Astrocyte of the cerebellum (primary cell): Measurements from ENCODE around the gene PIGH.
A peak's percentile ranks its signal among the peaks of the same experiment; 100 is the strongest.

Experiments used
- DNase-seq: peaks from one replicate; pipeline ENCODE4 v3.0.0-alpha.2; 2011; ENCODE audit warnings: low read depth
- H3K4me3 ChIP-seq: 2 replicates; pipeline ENCODE4 v1.5.1; 2011; ENCODE audit warnings: mild to moderate bottlenecking, low read depth, low read length, moderate library complexity
- CTCF ChIP-seq: IDR thresholded peaks from 2 replicates; pipeline ENCODE4 v1.5.1; 2012; ENCODE audit warnings: low read length, low read depth, moderate library complexity, mild to moderate bottlenecking; ENCODE audit errors: missing control alignments
- in situ Hi-C: cut with HindIII; loops from 2 replicates; pipeline ENCODE4 v1.10.0; 2017; ENCODE audit warnings: low sequenced_read_pairs

The PIGH gene

DNA sequence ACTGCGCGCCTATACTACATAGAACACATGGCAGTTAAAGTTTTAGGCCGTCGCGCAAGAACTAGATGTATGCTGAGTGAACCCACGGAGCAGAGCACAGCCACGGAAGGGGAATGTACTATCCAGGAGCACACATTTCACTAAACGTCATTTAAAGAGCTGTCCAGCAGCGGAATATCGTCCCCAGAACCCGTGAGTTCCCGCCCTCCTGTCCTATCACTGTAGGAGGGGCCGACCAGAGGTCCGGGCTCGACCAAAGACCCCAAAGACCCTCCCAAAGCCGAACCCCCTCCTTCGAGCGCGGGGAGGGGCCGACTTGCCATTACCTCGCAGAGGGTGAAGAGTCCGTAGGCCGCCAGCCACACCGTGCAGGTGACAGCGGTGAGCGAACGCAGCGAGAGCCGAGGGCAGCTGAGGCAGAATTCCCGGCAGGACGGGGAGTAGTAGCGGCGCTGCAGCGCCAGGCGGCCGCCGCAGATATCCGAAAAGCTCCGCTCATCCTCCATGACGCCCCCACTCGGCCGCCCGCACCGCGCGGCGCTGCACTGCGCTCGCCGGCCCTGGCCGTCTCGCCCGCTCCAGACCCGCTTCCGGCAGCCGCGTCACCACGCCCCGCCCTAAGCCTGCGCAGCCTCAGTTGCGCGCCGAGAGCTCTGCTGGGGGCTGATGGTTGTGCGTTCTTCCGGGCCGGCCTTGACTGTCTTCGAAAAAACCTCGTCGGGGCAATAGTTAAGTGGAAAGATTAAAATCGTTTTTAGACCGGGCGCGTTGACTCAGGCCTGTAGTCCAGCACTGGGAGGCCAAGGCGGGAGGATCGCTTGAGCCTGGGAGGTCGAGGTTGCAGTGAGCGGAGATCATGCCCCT lies at the start of gene PIGH:
Gene PIGH, minus strand, starts transcription at position 571 of the 864 bp plus-strand sequence. Its CDS starts 65 bp downstream, at position 506.
- H3K4me3 ChIP-seq: peak within 1 kb of the TSS; percentile 87
- peak; percentile 56 for TF ChIP-seq CTCF
- DNase-seq: peak; percentile 48
- in situ Hi-C loops: no loop called here

- in situ Hi-C loops: no loop called here
- TF ChIP-seq CTCF: no peak
- DNase-seq: no peak
- H3K4me3 ChIP-seq: no peak overlapping the region
Observed at GRCh38 chr14:67646131-67646530, 46.1 kb upstream of the PIGH start.

GRCh38 chr14:67645414-67645813 lies 45.3 kb upstream of the PIGH start:
- H3K4me3 ChIP-seq: no peak overlapping the region
- DNase-seq: no peak
- TF ChIP-seq CTCF: no peak
- in situ Hi-C loops: no loop called here

GRCh38 chr14:67644428-67644827 lies 44.4 kb upstream of the PIGH start:
- in situ Hi-C loops: no loop called here
- no peak for TF ChIP-seq CTCF
- no peak for DNase-seq
- H3K4me3 ChIP-seq: no peak overlapping the region

DNA sequence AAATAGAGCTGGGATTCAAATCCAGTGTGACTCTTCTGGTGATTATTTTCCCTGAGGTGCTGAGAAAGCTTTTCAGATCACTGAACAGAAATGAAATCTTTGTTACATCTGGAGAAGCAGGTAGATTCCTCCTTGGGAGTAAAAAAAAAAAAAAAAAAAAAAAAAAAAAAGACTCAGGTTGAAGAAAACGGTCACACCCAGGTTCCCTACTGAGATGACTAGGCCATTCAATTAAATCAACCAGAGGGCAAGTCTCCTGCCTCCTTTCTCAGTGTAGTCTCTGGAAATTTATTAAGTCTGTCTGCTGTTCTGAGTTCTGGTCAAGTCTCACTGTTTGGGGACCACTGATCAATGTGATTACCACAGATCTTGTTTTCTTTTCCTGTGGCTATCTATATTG lies 43.6 kb upstream of the PIGH start:
- DNase-seq: no peak
- TF ChIP-seq CTCF: no peak
- in situ Hi-C loops: no loop called here
- no peak overlapping the region for H3K4me3 ChIP-seq

GRCh38 chr14:67641902-67642749 lies 42.1 kb upstream of the PIGH start:
- no peak for TF ChIP-seq CTCF
- no peak overlapping the region for H3K4me3 ChIP-seq
- in situ Hi-C loops: no loop called here
- DNase-seq: no peak
